HG03039 (cell line): ENCODE measurements around the gene FRMD5.

ENCODE experiments used
- ATAC-seq: cut with Tn5 transposase; IDR thresholded peaks from one replicate; pipeline ENCODE4 v1.9.1; 2021; ENCODE audit warnings: mild to moderate bottlenecking, moderate library complexity; ENCODE audit not compliant: unreplicated experiment

FRMD5 gene

GRCh38 chr15:43931790-43932435 lies 263.2 kb downstream of the FRMD5 start:
- no peak for ATAC-seq

DNA sequence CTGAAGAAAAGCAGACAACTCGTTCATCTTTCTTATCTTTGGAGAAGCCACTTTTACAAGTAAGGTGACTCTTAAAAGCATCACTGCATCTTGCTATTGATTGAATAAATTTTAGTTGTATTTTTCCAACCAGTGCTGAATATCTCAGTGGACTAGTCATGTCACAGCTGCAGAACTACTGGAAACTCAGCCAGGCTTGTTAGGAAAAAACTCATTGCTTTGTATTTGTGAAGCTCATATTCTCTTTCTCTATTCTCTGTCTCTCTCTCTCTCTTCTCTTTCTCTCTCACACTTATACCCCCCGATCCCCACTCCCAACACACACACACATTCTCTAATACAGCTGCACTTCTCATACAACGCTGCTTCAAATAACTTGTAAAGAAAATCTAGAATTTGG lies 264.0 kb downstream of the FRMD5 start:
- no peak for ATAC-seq

DNA sequence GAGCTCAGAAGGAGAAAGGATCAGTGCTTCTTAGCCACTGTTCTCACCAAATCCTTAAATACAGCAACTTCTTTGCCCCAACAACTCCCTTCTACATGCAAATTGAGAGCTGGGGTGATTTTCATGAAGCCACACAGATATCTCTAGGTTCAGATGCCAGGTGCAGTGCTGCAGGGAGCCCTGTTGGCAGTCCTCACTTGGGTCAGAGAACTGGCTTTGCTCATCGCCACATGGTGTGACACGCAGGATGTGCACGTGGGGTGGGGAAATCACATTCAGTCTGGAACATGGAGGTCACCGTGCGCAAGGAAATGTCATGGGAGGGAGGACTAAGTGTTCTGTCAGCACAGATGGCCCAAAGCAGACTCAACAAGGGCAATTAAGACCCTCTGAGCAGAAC lies 264.5 kb downstream of the FRMD5 start:
- no peak for ATAC-seq

- ATAC-seq = no peak
Measured at GRCh38 chr15:43930079-43930478, 265.0 kb downstream of the FRMD5 start.

GRCh38 chr15:43928152-43928551 lies 266.9 kb downstream of the FRMD5 start:
- no peak for ATAC-seq

- ATAC-seq = no peak
Measured at GRCh38 chr15:43927203-43927602, 267.9 kb downstream of the FRMD5 start.

- no peak for ATAC-seq
Measured at GRCh38 chr15:43923553-43923952, 271.5 kb downstream of the FRMD5 start.

GRCh38 chr15:43922021-43922420 lies 273.1 kb downstream of the FRMD5 start:
- no peak for ATAC-seq

DNA sequence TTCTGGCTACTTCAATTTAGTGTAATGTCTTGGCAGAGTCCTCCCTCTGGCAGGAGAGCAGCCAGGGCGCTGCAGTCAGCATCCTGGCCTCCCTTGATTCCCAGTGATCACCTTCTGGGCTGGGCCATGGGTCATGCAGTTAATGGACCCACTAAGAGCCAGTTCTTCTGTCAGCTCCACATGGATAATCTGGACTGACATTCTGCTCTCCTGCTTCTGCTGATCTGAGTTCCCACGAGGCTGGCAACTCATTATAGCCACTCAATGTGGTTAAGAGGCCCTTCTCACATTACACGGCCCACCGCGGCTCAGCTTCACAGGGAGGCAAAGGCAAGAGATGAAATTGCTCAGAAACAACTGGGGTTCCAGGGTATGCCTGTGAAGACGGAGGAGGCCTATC lies 274.3 kb downstream of the FRMD5 start:
- no peak for ATAC-seq

DNA sequence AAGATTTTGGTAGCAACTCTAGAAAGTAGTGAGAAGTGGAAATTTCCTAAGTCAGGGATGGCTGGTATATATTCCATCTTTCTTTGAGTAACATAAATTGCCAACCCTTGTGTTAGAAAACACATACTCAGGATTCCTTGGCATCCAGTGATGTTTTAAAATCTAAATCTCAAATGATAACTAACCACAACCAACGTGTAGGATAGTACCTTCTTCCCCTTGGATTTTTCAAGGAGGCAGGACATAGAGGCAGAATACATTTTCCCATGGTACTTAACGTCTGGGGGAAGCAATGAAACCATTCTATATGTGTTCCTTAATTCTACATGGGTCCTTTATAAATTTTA lies 274.8 kb downstream of the FRMD5 start:
- no peak for ATAC-seq

GRCh38 chr15:43919540-43920253 lies 275.4 kb downstream of the FRMD5 start:
- no peak for ATAC-seq

GRCh38 chr15:43918717-43919116 lies 276.4 kb downstream of the FRMD5 start:
- no peak for ATAC-seq

- ATAC-seq = no peak
Measured at GRCh38 chr15:43916326-43916660, 278.8 kb downstream of the FRMD5 start.

- no peak for ATAC-seq
Measured at GRCh38 chr15:43915631-43916325, 279.3 kb downstream of the FRMD5 start.

GRCh38 chr15:43913941-43914340 lies 281.1 kb downstream of the FRMD5 start:
- ATAC-seq = no peak

- no peak for ATAC-seq
Measured at GRCh38 chr15:43913026-43913780, 281.9 kb downstream of the FRMD5 start.

GRCh38 chr15:43912208-43912607 lies 282.9 kb downstream of the FRMD5 start:
- no peak for ATAC-seq

- ATAC-seq = no peak
Measured at GRCh38 chr15:43911235-43911781, 283.8 kb downstream of the FRMD5 start.

DNA sequence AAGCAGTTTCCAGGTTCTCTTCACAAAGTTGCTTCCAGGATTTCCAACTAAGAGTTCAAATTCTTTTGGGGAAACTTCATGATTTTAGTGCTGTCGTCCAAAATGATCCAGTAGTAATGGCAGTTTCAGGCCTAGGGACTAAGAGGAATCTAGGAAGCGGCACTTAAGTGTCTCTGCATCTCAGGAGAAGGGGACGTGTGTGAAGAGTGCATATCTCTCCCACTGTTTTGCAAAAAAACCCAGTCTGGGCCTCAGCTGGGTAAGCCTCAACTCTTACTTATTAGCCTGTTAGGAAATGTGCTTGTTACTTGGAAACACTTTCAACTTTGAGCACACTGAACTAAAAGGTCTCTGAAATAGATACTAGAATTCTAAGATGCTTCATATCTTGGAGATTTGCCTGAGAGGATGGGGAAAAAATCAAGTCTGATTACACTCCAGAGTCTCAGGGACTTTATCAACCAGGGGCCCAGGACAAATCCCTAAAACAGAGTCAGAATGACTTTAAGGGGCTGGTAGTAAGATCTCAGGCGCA lies 286.5 kb downstream of the FRMD5 start:
- ATAC-seq = no peak

GRCh38 chr15:43905755-43906154 lies 289.3 kb downstream of the FRMD5 start:
- no peak for ATAC-seq

DNA sequence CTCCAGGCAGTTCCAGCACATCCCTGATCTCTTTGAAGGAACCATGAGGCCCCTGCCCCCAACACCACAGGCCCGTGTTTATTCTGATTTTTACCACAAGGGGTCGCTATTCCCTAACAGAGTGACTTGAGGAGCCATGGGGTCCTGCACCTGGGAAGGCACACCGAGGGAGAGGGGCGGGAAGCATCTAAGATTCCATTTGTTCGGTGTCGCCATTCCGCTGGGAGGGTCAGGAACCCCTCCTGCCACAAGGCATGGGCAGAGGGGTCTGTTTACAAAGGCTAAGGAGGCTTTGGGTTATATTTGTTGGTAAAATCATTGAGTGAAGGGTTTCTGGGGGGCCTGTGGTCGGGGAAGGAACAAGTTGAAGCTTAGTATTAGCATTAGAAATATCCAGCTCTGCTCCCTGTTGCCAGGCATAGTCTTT lies 291.2 kb downstream of the FRMD5 start:
- no peak for ATAC-seq
